HepG2 (cell line): Measurements from ENCODE around the gene BCAT1. TPM values are rescaled to one million over a fixed set of nuclear protein-coding genes. Genes with fewer than 3 reads are reported as not detected.

Source experiments
- ATAC-seq: fragments of 200-7000 bp; cut with Tn5 transposase; 3 replicates; pipeline ENCODE4 v1.9.1; 2020; ENCODE audit warnings: mild to moderate bottlenecking, moderate library complexity
- BruUV-seq: library from RNA; stranded (reverse); fragments of 400-500 nt; replicated peaks from 2 replicates; lab custom pipeline; 2021; lab: Mats Ljungman, UMichigan
- CTCF ChIA-PET: fragments of 300-600 bp; formaldehyde crosslinking; extraction: SDS; loops from one replicate; lab custom pipeline; 2021; ENCODE audit warnings: low total read pairs, inconsistent platforms, low intra/inter-chr PET ratio; lab: Yijun Ruan, JAX
- POLR2A ChIA-PET: fragments of 350-600 bp; sonication (Branson Sonifier 250); formaldehyde crosslinking; loops from one replicate; lab custom pipeline; 2020; ENCODE audit warnings: antibody characterized with exemption, inconsistent platforms; lab: Yijun Ruan, JAX
- DNase-seq: peaks from one replicate; pipeline ENCODE4 v3.0.0-alpha.2; 2015; ENCODE audit warnings: low spot score
- FAIRE-seq: peaks from 3 replicates; lab custom pipeline; 2011; peaks lifted over from hg19 to GRCh38; lab: Jason Lieb, UNC
- H2AFZ ChIP-seq: one replicate; pipeline ENCODE4 v1.6.1; 2011; ENCODE audit warnings: low read length, inconsistent platforms
- H3K27ac ChIP-seq: fragments of 300-600 bp; 3 replicates; pipeline ENCODE4 v1.8.0; 2011; ENCODE audit warnings: mixed run types, mild to moderate bottlenecking, mixed read lengths, low read length, inconsistent platforms; ENCODE audit not compliant: insufficient read depth; ENCODE audit errors: extremely low read length
- H3K27me3 ChIP-seq, 2 experiments: fragments of 200-600 bp in 1 of 2; 2 replicates in 1 of 2; 3 replicates in 1 of 2; pipeline versions ENCODE4 v1.6.0 to v1.8.0; 2011; ENCODE audit warnings: low read length in 2 of 2, mild to moderate bottlenecking in 2 of 2, moderate library complexity in 2 of 2, inconsistent platforms in 1 of 2; ENCODE audit not compliant: insufficient read depth in 2 of 2, control insufficient read depth in 1 of 2
- H3K36me3 ChIP-seq, 2 experiments: fragments of 200-600 bp in 1 of 2; replicated peaks in 1 of 2; 2 replicates in 1 of 2; 3 replicates in 1 of 2; pipeline versions ENCODE4 v1.5.1 to v1.8.0; 2011; ENCODE audit warnings: low read length in 2 of 2, inconsistent platforms in 1 of 2; ENCODE audit not compliant: insufficient read depth in 2 of 2, control insufficient read depth in 1 of 2
- H3K4me1 ChIP-seq: 2 replicates; pipeline ENCODE4 v1.5.1; 2012; ENCODE audit warnings: low read length, inconsistent platforms; ENCODE audit not compliant: insufficient read depth
- H3K4me2 ChIP-seq: 2 replicates; pipeline ENCODE4 v1.6.0; 2011; ENCODE audit warnings: low read depth, low read length, inconsistent platforms
- H3K4me3 ChIP-seq, 3 experiments: fragments of 200-600 bp in 1 of 3; sonication (generic), shearing (Covaris generic) in 1 of 3; replicated peaks in 1 of 3; 2 replicates each; pipeline ENCODE4 v1.5.1; 2011 to 2016; ENCODE audit warnings: low read length in 3 of 3, inconsistent platforms in 2 of 3, low read depth in 2 of 3, mild to moderate bottlenecking in 2 of 3, control low read depth in 1 of 3, mixed read lengths in 1 of 3; ENCODE audit not compliant: insufficient read depth in 1 of 3
- H3K79me2 ChIP-seq: one replicate; pipeline ENCODE4 v1.6.1; 2011; ENCODE audit warnings: low read length, inconsistent platforms; ENCODE audit not compliant: insufficient read depth
- H3K9ac ChIP-seq: 2 replicates; pipeline ENCODE4 v1.6.0; 2011; ENCODE audit warnings: mild to moderate bottlenecking, low read depth, low read length, inconsistent platforms; ENCODE audit not compliant: insufficient read depth
- H3K9me3 ChIP-seq: 2 replicates; pipeline ENCODE4 v1.5.1; 2012; ENCODE audit warnings: mild to moderate bottlenecking, low read length
- H4K20me1 ChIP-seq: 2 replicates; pipeline ENCODE4 v1.6.0; 2011; ENCODE audit warnings: inconsistent platforms, mild to moderate bottlenecking, low read length, moderate library complexity; ENCODE audit not compliant: insufficient read depth
- CREB3 ChIP-seq: sonication (generic); formaldehyde crosslinking; IDR thresholded peaks from 2 replicates; pipeline ENCODE4 v1.5.0; 2020; ENCODE audit warnings: missing genetic modification reagents
- FOXK1 ChIP-seq: sonication (generic); formaldehyde crosslinking; IDR thresholded peaks from 2 replicates; pipeline ENCODE4 v1.4.0; 2020; ENCODE audit warnings: low read depth, missing genetic modification reagents, borderline replicate concordance
- FOXO4 ChIP-seq: sonication (generic); formaldehyde crosslinking; conservative IDR thresholded peaks from 2 replicates; pipeline ENCODE4 v1.8.1; 2023; ENCODE audit warnings: missing genetic modification reagents
- PPARG ChIP-seq: conservative IDR thresholded peaks from 2 replicates; pipeline ENCODE4 v1.6.1; 2016; ENCODE audit warnings: missing biosample characterization, missing genetic modification reagents
- TCF7 ChIP-seq: sonication (generic); IDR thresholded peaks from 2 replicates; pipeline ENCODE4 v1.6.1; 2016; ENCODE audit warnings: antibody characterized with exemption, low read depth
- ZBTB1 ChIP-seq: sonication (generic); formaldehyde crosslinking; IDR thresholded peaks from 2 replicates; pipeline ENCODE4 v1.4.0; 2020; ENCODE audit warnings: missing genetic modification reagents, borderline replicate concordance
- ZNF556 ChIP-seq: sonication (generic); formaldehyde crosslinking; IDR thresholded peaks from 2 replicates; pipeline ENCODE4 v1.4.0; 2020; ENCODE audit warnings: mild to moderate bottlenecking, missing genetic modification reagents, borderline replicate concordance
- ZNF7 ChIP-seq: IDR thresholded peaks from 2 replicates; pipeline ENCODE4 v1.6.1; 2016; ENCODE audit warnings: missing biosample characterization, missing genetic modification reagents
- ZNF879 ChIP-seq: sonication (generic); formaldehyde crosslinking; IDR thresholded peaks from 2 replicates; pipeline ENCODE4 v1.8.1; 2023; ENCODE audit warnings: missing genetic modification reagents
- WGBS: methylation state at CpG from one replicate; pipeline ENCODE4 v1.1.6; 2017; ENCODE audit warnings: low lambda C conversion rate; 5-methylcytosine and 5-hydroxymethylcytosine counted together
- in situ Hi-C: cut with HindIII; loops from 2 replicates; pipeline ENCODE4 v1.10.0; 2017; ENCODE audit warnings: low pct_unique_long_range_greater_than_20kb; ENCODE audit not compliant: extremely low pct_ligation_motif_present
- intact Hi-C: fragments of 100-400 bp; cut with micrococcal nuclease; formaldehyde crosslinking; loops from one replicate; pipeline ENCODE4 v1.10.0; 2022; ENCODE audit not compliant: unreplicated experiment
- polyA plus RNA-seq, 8 experiments: library from polyadenylated mRNA; depleted of rRNA in 3 of 8; stranded (reverse) in 7 of 8; unstranded in 1 of 8; fragments of >200 nt; fragmentation: Illumina TruSeq in 4 of 8; extraction: Trizol in 4 of 8; gene quantifications; 2 replicates each; pipeline versions ENCODE4 v1.2.1 to v1.2.3, GENCODE V29; 2011 to 2016; ENCODE audit warnings: low read depth in 4 of 8, missing spikeins in 1 of 8, mixed read lengths in 1 of 8; ENCODE audit not compliant: insufficient read depth in 1 of 8
- total RNA-seq, 5 experiments: library from RNA; depleted of rRNA; stranded (reverse); fragments of >200 nt; fragmentation: Illumina TruSeq; extraction: Trizol; gene quantifications; 2 replicates each; pipeline ENCODE4 v1.2.3, GENCODE V29; 2016; ENCODE audit warnings: low read depth in 1 of 5
- TF ChIP-seq, protein P1 (sequence below): sonication (generic); formaldehyde crosslinking; IDR thresholded peaks from 2 replicates; pipeline ENCODE4 v1.8.1; 2023; ENCODE audit warnings: mild to moderate bottlenecking, moderate library complexity, missing genetic modification reagents
- TF ChIP-seq, protein P2 (sequence below): IDR thresholded peaks from 2 replicates; pipeline ENCODE4 v1.6.1; 2016; ENCODE audit warnings: low read depth, borderline replicate concordance
- TF ChIP-seq, protein P3 (sequence below): sonication (generic); formaldehyde crosslinking; IDR thresholded peaks from 2 replicates; pipeline ENCODE4 v1.8.1; 2023; ENCODE audit warnings: missing genetic modification reagents, inconsistent platforms, borderline replicate concordance

BCAT1 gene
- total and polyA plus RNA-seq, 2 of the 13 experiments (the other 11 are each of a cell fraction or from before 2014, with no cell fraction given), result 8.0 to 75.5 TPM

GRCh38 chr12:24966951-24967564 lies 18.2 kb upstream of the BCAT1 start:
- ATAC-seq (no peak), DNase-seq (no peak), FAIRE-seq (no peak)
- H3K27ac ChIP-seq, result no peak overlapping the region
- 56% methylated on average over 7 of the region's 15 CpGs for WGBS
- TF ChIP-seq FOXO4, result no peak
- no peak for TF ChIP-seq ZNF556
- TF ChIP-seq ZBTB1 (CRISPR knock-in tag), result no peak
- no peak for TF ChIP-seq ZNF879
- TF ChIP-seq CREB3, result no peak
- no peak for TF ChIP-seq PPARG (CRISPR knock-in tag)
- TF ChIP-seq, protein P1, sequence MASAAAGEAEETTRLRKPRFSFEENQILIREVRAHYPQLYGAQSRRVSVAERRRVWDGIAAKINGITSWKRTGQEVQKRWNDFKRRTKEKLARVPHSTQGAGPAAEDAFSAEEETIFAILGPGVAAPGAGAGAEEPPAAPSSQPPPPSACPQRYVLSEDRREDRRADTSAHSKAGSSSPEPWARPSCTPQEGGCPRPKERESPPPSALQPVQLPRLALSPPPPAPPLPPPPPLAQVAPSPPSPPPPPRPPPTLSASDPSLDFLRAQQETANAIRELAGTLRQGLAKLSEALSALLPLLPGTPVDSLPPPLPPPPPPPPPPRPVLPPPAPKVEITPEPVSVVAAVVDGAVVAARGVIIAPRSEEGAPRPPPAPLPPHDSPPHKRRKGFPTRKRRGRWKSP (CRISPR knock-in tag), result no peak
- TF ChIP-seq ZNF7 (CRISPR knock-in tag), result no peak
- TF ChIP-seq, protein P2, sequence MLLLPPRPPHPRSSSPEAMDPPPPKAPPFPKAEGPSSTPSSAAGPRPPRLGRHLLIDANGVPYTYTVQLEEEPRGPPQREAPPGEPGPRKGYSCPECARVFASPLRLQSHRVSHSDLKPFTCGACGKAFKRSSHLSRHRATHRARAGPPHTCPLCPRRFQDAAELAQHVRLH, result no peak
- TF ChIP-seq FOXK1 (CRISPR knock-in tag), result no peak
- TF ChIP-seq TCF7, result no peak
- TF ChIP-seq, protein P3, sequence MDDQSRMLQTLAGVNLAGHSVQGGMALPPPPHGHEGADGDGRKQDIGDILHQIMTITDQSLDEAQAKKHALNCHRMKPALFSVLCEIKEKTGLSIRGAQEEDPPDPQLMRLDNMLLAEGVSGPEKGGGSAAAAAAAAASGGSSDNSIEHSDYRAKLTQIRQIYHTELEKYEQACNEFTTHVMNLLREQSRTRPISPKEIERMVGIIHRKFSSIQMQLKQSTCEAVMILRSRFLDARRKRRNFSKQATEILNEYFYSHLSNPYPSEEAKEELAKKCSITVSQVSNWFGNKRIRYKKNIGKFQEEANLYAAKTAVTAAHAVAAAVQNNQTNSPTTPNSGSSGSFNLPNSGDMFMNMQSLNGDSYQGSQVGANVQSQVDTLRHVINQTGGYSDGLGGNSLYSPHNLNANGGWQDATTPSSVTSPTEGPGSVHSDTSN (CRISPR knock-in tag), result no peak
- no peak overlapping the region for H3K4me2 ChIP-seq
- no peaks in the 10 kb centered on the region; a peak in 1 of 5 replicates for H3K27me3 ChIP-seq
- POLR2A ChIA-PET, result no interaction called here
- CTCF ChIA-PET, result no interaction called here
- H2AFZ ChIP-seq, result no peak overlapping the region
- H3K4me1 ChIP-seq, result no peaks in the 10 kb centered on the region
- in situ Hi-C loops (no loop called here), intact Hi-C loops (no loop called here)
- no peaks in the 10 kb centered on the region for H3K36me3 ChIP-seq
- no peaks in the 10 kb centered on the region for H3K79me2 ChIP-seq
- BruUV-seq, result no TSS peak
- H4K20me1 ChIP-seq, result no peaks in the 10 kb centered on the region
- H3K9ac ChIP-seq, result no peak overlapping the region
- no peaks in the 10 kb centered on the region for H3K9me3 ChIP-seq
- H3K4me3 ChIP-seq, result no peak overlapping the region
